ENCODE results near the gene PSMD1.

GRCh38 chr2:231182513-231182899 is 125.8 kb downstream of the PSMD1 start:
- no peak for TF ChIP-seq CTCF (IDR thresholded peaks at IDR 0.05; ENCODE audit: low read depth, low read length)
- no peak for TF ChIP-seq EZH2phosphoT487 (IDR thresholded peaks at IDR 0.05; ENCODE audit: low read depth)

Measured in OCI-LY3 (cell line).